ENCODE data around the gene CAPN10. TPM values are rescaled to one million over a fixed set of nuclear protein-coding genes. Genes with fewer than 3 reads are reported as not detected.

Gene CAPN10
- total RNA-seq, 1 donor from 2014 or later: 47.8 TPM

- Mint-ChIP-seq H3K4me1 (ENCODE audit: unreplicated experiment) (peaks cover 9% of the 10 kb centered on the region), H3K36me3 (ENCODE audit: low read depth, unreplicated experiment) (no peaks in the 10 kb centered on the region), H3K4me3 (ENCODE audit: unreplicated experiment) (no peak overlapping the region), H3K27me3 (ENCODE audit: unreplicated experiment) (peaks cover 11% of the 10 kb centered on the region), H3K9me3 (ENCODE audit: unreplicated experiment) (no peaks in the 10 kb centered on the region), H3K27ac (ENCODE audit: unreplicated experiment) (no peak overlapping the region)
- DNase-seq (ENCODE audit: low spot score): no peak
- no peak for TF ChIP-seq CTCF (IDR thresholded peaks at IDR 0.05; ENCODE audit: unreplicated experiment)
These were observed 58.3 kb downstream of the CAPN10 start for GRCh38 chr2:240644859-240645301.

GRCh38 chr2:240645346-240645745 is 58.8 kb downstream of the CAPN10 start:
- DNase-seq (ENCODE audit: low spot score): no peak

GRCh38 chr2:240645801-240646175 is 59.3 kb downstream of the CAPN10 start:
- Mint-ChIP-seq H3K4me1 (ENCODE audit: unreplicated experiment) (peaks cover 9% of the 10 kb centered on the region), H3K9me3 (ENCODE audit: unreplicated experiment) (no peaks in the 10 kb centered on the region), H3K27ac (ENCODE audit: unreplicated experiment) (peak overlapping the region; percentile 24), H3K4me3 (ENCODE audit: unreplicated experiment) (no peak overlapping the region), H3K36me3 (ENCODE audit: low read depth, unreplicated experiment) (no peaks in the 10 kb centered on the region), H3K27me3 (ENCODE audit: unreplicated experiment) (peaks cover 11% of the 10 kb centered on the region)
- TF ChIP-seq CTCF (IDR thresholded peaks at IDR 0.05; ENCODE audit: unreplicated experiment): no peak
- no peak for DNase-seq (ENCODE audit: low spot score)

More at GRCh38 chr2:240645346-240645745, 58.8 kb downstream of the CAPN10 start:
- no peak for TF ChIP-seq CTCF (IDR thresholded peaks at IDR 0.05; ENCODE audit: unreplicated experiment)
- H3K27me3 Mint-ChIP-seq (ENCODE audit: unreplicated experiment): peaks cover 11% of the 10 kb centered on the region
- H3K4me3 Mint-ChIP-seq (ENCODE audit: unreplicated experiment): no peak overlapping the region
- no peaks in the 10 kb centered on the region for H3K9me3 Mint-ChIP-seq (ENCODE audit: unreplicated experiment)
- peak overlapping the region; percentile 24 for H3K27ac Mint-ChIP-seq (ENCODE audit: unreplicated experiment)
- H3K4me1 Mint-ChIP-seq (ENCODE audit: unreplicated experiment): peaks cover 9% of the 10 kb centered on the region
- no peaks in the 10 kb centered on the region for H3K36me3 Mint-ChIP-seq (ENCODE audit: low read depth, unreplicated experiment)

- no peaks in the 10 kb centered on the region for H3K36me3 Mint-ChIP-seq (ENCODE audit: low read depth, unreplicated experiment)
- peaks cover 9% of the 10 kb centered on the region for H3K4me1 Mint-ChIP-seq (ENCODE audit: unreplicated experiment)
- no peak for TF ChIP-seq CTCF (IDR thresholded peaks at IDR 0.05; ENCODE audit: unreplicated experiment)
- H3K27ac Mint-ChIP-seq (ENCODE audit: unreplicated experiment): no peak overlapping the region
- peaks cover 11% of the 10 kb centered on the region for H3K27me3 Mint-ChIP-seq (ENCODE audit: unreplicated experiment)
- no peak for DNase-seq (ENCODE audit: low spot score)
- H3K4me3 Mint-ChIP-seq (ENCODE audit: unreplicated experiment): no peak overlapping the region
- no peaks in the 10 kb centered on the region for H3K9me3 Mint-ChIP-seq (ENCODE audit: unreplicated experiment)
These were observed 59.8 kb downstream of the CAPN10 start for GRCh38 chr2:240646176-240646899.

- Mint-ChIP-seq H3K27me3 (ENCODE audit: unreplicated experiment) (peaks cover 10% of the 10 kb centered on the region), H3K36me3 (ENCODE audit: low read depth, unreplicated experiment) (no peaks in the 10 kb centered on the region), H3K4me1 (ENCODE audit: unreplicated experiment) (peaks cover 9% of the 10 kb centered on the region), H3K9me3 (ENCODE audit: unreplicated experiment) (no peaks in the 10 kb centered on the region), H3K27ac (ENCODE audit: unreplicated experiment) (no peak overlapping the region), H3K4me3 (ENCODE audit: unreplicated experiment) (no peak overlapping the region)
- TF ChIP-seq CTCF (IDR thresholded peaks at IDR 0.05; ENCODE audit: unreplicated experiment): no peak
- no peak for DNase-seq (ENCODE audit: low spot score)
These were observed 60.5 kb downstream of the CAPN10 start for GRCh38 chr2:240646900-240647502.
